Activated CD4-positive, alpha-beta T cell treated with anti-CD3 and anti-CD28 coated beads, Interleukin-10, Interleukin-2, amounts not matched to agents 100 ng/mL and 50 ng/mL, durations not matched to agents 16 hours and 8 hours (primary cell): ENCODE results near the gene RAB11A.
"Not testable (repeated sequence)": the region's sequence is repeated elsewhere in the genome, so short reads cannot be mapped to it uniquely, and the experiment has no call there.

ENCODE experiments used
- DNase-seq: peaks from one replicate; pipeline ENCODE4 v3.0.0-alpha.2; 2020

Gene RAB11A

GRCh38 chr15:65845826-65846519, 23.3 kb upstream of the RAB11A start:
- DNase-seq: no peak

GRCh38 chr15:65847989-65848388, 21.3 kb upstream of the RAB11A start:
- no peak for DNase-seq

GRCh38 chr15:65851981-65852380, 17.3 kb upstream of the RAB11A start:
- DNase-seq: no peak

DNA sequence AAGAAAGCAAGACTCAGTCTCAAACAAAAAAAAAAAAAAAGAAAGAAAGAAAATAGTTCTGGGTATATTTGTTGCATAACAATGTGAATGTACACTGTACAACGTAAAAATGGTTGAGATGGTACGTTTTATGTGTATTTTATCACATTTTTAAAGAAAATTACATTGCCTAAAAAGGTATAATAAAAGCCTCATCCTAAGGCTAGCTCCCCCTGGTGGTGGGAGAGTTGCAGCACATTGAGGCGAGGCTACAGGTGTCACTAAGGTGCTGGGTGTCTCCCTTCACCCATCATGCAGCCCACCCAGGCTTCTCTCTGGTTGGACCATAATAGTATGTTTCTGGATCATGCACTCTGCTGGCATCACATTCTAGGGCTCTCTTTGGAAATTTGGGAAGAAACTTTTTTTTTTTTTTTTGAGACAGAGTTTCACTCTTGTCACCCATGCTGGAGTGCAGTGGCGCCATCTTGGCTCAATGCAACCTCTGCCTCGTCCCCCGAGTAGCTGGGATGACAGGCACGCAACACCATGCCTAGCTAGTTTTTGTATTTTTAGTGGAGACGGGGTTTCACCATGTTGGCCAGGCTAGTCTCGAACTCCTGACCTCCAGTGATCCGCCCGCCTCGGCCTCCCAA, 12.4 kb upstream of the RAB11A start:
- DNase-seq: peak; percentile 79

- peak; percentile 29 for DNase-seq
Observed at GRCh38 chr15:65857718-65858402, 11.4 kb upstream of the RAB11A start.

- peak; percentile 80 for DNase-seq
Observed at GRCh38 chr15:65862682-65863081, 6.6 kb upstream of the RAB11A start.

GRCh38 chr15:65863106-65863505, 6.2 kb upstream of the RAB11A start:
- no peak for DNase-seq

GRCh38 chr15:65867244-65867643, 2.0 kb upstream of the RAB11A start:
- DNase-seq: no peak

- DNase-seq: not testable (repeated sequence)
Observed at GRCh38 chr15:65867933-65868332, 1.4 kb upstream of the RAB11A start.

DNA sequence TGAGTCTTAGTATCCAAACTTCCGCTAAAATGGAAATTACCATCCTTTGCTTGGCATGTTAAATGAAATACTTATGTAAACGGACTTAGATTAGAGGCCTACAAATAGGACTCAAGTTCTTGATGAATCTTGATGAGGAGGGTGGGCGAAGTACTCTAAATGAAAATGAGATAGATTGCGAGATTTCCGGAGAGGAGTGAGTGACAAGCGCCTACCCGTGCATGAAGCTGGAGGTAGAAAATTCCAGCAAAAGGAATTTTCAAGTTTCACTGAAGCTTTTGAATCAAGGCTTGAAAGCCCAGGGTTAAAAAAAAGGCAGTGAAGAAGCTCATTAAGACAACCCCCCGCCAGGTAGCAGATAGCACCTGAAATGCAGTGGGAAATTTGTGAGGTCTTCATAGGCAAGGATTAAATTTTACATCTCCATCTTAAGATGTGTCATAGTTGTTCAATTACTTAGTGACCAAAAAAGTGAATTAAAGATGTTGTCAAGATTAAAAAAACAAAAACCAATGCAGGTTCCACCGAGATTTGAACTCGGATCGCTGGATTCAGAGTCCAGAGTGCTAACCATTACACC, 655 bp upstream of the RAB11A start:
- no peak for DNase-seq

GRCh38 chr15:65869954-65870871, 922 bp downstream of the RAB11A start:
- DNase-seq: peak; percentile 33

DNA sequence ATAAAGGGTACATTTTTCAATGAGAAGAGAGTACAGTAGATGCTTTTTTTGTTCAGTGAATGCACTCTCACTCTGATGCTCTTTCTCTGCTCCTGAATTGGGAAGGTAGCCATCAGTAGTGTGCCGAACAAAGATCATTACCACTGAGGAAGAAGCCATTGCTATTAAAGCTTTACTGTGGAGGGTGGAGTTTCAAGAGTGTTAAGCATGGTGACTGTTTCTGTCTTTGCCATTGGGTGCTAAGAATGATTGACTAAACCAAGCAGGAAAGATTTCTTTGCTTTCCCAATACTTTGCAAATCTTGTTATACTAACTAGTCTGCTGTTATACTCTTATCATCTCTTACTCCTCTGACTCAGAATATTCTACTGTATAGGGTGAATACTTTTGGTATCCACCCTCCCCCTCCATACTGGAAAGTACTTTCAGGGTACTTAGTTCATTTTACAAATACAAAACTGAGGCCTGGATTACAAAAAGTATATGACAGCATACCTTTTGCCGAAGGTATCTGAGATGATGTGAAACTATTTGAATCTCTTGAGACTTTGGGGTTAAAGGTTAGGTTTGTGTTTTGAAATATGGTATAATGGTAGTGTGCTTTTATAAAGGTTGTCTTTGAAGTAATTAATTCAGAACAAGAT, 1.7 kb downstream of the RAB11A start:
- peak; percentile 47 for DNase-seq

GRCh38 chr15:65871886-65872285, 2.6 kb downstream of the RAB11A start:
- not testable (repeated sequence) for DNase-seq

- peak; percentile 12 for DNase-seq
Observed at GRCh38 chr15:65872596-65872995, 3.3 kb downstream of the RAB11A start.

DNA sequence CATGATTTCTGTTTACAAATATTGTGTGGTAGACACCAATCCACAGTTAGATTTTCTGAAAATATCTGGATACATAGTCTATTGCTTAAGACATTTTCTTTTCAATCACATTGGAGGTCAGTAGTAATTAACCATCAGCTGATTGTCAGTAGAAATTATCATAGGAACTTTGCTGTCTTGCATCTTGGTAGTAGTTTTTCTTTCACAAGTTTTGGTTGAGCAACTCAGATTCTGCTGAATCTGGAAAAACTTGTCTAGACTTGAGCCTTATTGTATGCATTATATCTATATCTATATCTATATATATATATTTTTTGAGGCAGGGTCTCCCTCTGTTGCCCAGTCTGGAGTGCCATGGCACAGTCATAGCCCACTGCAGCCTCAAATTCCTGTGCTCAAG, 4.0 kb downstream of the RAB11A start:
- DNase-seq: no peak

DNA sequence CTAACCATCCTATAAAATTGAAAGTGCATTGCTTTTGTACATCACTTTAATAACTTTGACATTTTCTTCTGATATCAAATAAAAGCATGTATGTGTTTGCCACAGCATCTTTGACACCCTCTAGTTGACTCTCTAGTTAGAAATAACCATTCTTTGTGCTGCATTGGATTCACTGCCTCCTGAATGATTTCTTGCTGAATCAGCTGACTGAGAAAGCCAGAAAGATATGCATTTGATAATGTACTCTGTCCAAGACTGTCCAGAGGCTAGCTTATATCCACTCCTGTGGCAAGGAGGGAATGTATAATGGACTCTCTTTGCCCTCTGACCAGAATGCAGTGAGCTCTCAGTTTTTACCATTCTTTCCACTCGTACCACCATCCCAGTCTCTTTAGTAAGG, 6.2 kb downstream of the RAB11A start:
- DNase-seq: no peak

- DNase-seq: peak; percentile 47
Observed at GRCh38 chr15:65877749-65878148, 8.5 kb downstream of the RAB11A start.

DNA sequence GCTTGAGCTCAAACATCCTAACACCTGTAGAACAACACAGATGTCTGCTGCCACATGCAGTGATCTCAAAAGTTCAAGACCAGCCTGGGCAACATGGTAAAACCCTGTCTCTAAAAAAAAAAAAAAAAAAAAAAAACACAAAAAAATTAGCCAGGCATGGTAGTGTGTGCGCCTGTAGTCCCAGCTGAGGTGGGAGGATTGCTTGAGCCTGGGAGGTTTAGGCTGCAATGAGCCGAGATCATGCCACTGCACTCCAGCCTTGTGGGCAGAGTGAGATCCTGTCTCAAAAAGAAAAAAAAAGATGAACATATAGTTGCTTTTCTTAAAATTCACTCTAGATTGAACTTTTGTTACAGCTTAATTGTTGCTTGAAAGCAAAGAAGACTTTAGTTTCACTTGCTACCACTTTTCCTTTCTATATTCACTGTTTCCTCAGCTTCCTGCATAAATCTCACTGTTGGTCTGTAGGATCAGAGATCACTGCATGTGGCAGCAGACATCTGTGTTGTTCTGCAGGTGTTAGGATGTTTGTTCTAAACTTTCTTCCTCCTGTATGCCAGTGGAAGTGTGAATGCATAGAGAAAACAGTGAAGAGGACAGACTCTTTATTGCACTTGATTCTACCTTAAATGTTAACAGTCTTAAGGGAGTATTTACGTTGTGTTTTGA, 12.6 kb downstream of the RAB11A start:
- DNase-seq: no peak

DNA sequence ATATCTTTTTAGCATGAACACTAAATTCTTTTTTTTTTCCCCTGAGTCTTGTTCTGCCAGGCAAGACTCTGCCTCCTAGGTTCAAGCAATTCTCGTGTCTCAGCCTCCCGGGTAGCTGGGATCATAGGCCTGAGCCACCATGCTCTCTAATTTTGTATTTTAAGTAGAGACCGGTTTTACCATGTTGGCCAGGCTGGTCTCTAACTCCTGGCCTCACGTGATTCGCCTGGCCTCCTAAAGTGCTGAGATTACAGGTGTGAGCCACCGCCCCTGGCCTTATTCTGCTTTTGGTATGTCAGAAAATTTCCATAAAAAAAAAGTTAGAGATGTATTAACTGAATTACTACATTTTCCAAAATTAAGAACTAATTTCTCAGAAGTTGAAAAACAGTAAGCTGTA, 14.3 kb downstream of the RAB11A start:
- no peak for DNase-seq

DNA sequence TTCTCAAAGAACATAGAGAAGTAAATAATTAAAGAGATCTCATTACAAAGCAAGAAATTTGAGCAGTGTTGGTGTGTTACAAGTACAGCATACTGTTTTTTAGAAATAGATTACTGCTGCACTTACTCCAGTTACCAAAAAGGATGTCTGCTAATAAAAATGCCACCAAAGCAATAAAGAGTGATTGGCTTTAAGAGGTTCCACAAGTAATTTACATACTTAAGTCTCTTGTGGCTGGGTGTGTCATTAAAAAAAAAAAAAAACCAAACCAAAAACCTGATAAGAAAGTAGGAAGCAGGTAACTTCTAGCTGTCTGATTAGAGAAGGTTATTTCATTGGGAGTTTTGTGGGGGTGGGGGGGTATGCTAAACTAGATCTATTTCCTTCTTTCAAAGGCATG, 15.2 kb downstream of the RAB11A start:
- DNase-seq: no peak

DNA sequence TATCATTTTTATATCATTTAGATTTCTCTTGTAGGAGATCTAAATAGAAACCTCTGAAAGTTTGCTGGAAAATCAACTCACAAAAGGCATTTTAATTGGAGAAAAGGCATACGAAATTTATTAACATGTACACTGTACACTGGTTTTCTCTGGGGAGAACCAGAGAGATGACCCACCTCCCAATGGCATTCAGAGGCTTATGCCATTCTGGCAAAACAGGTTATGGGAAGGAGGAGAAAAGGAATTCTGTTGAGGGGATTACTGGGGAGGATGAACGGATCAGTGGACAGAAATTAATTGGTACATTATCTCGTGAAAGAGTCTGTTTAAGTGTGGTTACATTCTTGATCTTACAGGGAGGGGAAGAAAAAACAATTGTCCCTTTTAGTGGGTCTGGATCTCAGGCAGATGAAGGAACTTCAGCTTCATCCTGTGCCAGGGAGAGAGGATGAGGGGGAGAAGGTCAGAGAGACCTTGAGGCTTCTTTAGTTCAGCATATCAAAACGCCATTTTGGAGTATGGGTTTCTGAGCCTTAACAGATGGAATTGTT, 16.5 kb downstream of the RAB11A start:
- no peak for DNase-seq
